ENCODE data around the gene KIFC3. TPM values are rescaled to one million over a fixed set of nuclear protein-coding genes. Genes with fewer than 3 reads are reported as not detected.

KIFC3 gene
- total and polyA plus RNA-seq, 2 of the 13 experiments (the other 11 are each of a cell fraction or from before 2014, with no cell fraction given) = 42.1 to 45.3 TPM

GRCh38 chr16:57735755-57736418 lies 66.4 kb downstream of the KIFC3 start, which contains the start of gene KATNB1 (continued):
- peak; percentile 16 for TF ChIP-seq IKZF4 (CRISPR knock-in tag; IDR thresholded peaks at IDR 0.05; ENCODE audit: borderline replicate concordance, low read depth, not compliant biosample characterization)
- no peak for TF ChIP-seq ZNF34 (CRISPR knock-in tag; IDR thresholded peaks at IDR 0.05; ENCODE audit: borderline replicate concordance)

GRCh38 chr16:57734925-57735754 lies 67.2 kb downstream of the KIFC3 start:
- whole genome bisulfite sequencing (ENCODE audit: low lambda C conversion rate) = under 1% methylated on average over 29 of the region's 45 CpGs
- BruUV-seq (replicated peaks) = no TSS peak
- TF ChIP-seq THAP11 (CRISPR knock-in tag; IDR thresholded peaks at IDR 0.05) = peak; percentile 94
- TF ChIP-seq GMEB1 (CRISPR knock-in tag; IDR thresholded peaks at IDR 0.05; ENCODE audit: borderline replicate concordance) = peak; percentile 85; the same call in 1 of the 2 replicates
- peak; percentile 59; the same call in 1 of the 2 replicates for TF ChIP-seq HNF1A (IDR thresholded peaks at IDR 0.05; ENCODE audit: low read depth)
- no peak; the same call in 1 of the 2 replicates for TF ChIP-seq HNF1A (CRISPR knock-in tag; IDR thresholded peaks at IDR 0.05; ENCODE audit: borderline replicate concordance)
- peak; percentile 88 for TF ChIP-seq KAT8 (CRISPR knock-in tag; IDR thresholded peaks at IDR 0.05)

More at GRCh38 chr16:57734925-57735754, 67.2 kb downstream of the KIFC3 start:
- Histone ChIP-seq H3K4me2 (ENCODE audit: low read depth, low read length) (peak overlapping the region; percentile 100), H3K79me2 (ENCODE audit: insufficient read depth, low read length) (no peaks in the 10 kb centered on the region), H3K27ac (ENCODE audit: extremely low read length, insufficient read depth, low read length) (peak overlapping the region; percentile 81), H3K9ac (ENCODE audit: insufficient read depth, low read depth, low read length) (peak overlapping the region; percentile 86), H3K9me3 (ENCODE audit: low read length) (no peaks in the 10 kb centered on the region), H3K36me3 (replicated peaks in 1 of 2; ENCODE audit: control insufficient read depth in 1 of 2, insufficient read depth in 2 of 2, low read length in 2 of 2) (no peaks in the 10 kb centered on the region), H4K20me1 (ENCODE audit: insufficient read depth, low read length) (no peaks in the 10 kb centered on the region), H3K4me3 (replicated peaks in 1 of 3; ENCODE audit: insufficient read depth in 1 of 3, low read depth in 2 of 3, low read length in 3 of 3) (peak overlapping the region; percentile 82 to 91 (median 82)), H2AFZ (ENCODE audit: low read length) (peak overlapping the region; percentile 20), H3K4me1 (ENCODE audit: insufficient read depth, low read length) (peaks cover 37% of the 10 kb centered on the region), H3K27me3 (ENCODE audit: control insufficient read depth in 1 of 2, insufficient read depth in 2 of 2, low read length in 2 of 2) (no peaks in the 10 kb centered on the region; a peak in 1 of 5 replicates)
- ChIA-PET CTCF (ENCODE audit: low intra/inter-chr PET ratio, low total read pairs) (interaction anchor here (0.7 to 0.8 kb wide), 2 partner anchors 86 to 136 kb away, joined by 3 to 5 read pairs; no protein-coding TSS in a partner anchor), POLR2A (interaction anchor here (0.6 to 3.7 kb wide), 48 partner anchors 9 to 394 kb away, joined by 3 to 41 read pairs (median 6); partner anchors contain the start of genes ADGRG1, ADGRG3, CFAP20 and CIAPIN1)
- FAIRE-seq = peak; percentile 100
- intact Hi-C loops (cut with micrococcal nuclease; ENCODE audit: unreplicated experiment) (loop anchor here (1.0 to 10.0 kb wide), 3 partner anchors 86 to 270 kb away; partner anchors contain the start of genes USB1 and ZNF319), in situ Hi-C loops (cut with HindIII; ENCODE audit: extremely low pct_ligation_motif_present, low pct_unique_long_range_greater_than_20kb) (no loop called here)
- ATAC-seq = peak; percentile 91
- peak; percentile 100 for DNase-seq (ENCODE audit: low spot score)

Data from HepG2 (cell line).